HT-29 (cell line): ENCODE data around the gene WDR90. TPM values are rescaled to one million over a fixed set of nuclear protein-coding genes. Genes with fewer than 3 reads are reported as not detected.

Source experiments
- DNase-seq: peaks from one replicate; pipeline ENCODE4 v3.0.0-alpha.2; 2015; ENCODE audit warnings: low spot score
- total RNA-seq: library from RNA; depleted of rRNA; stranded (reverse); fragments of >200 nt; shearing (Covaris generic); gene quantifications from 2 replicates; pipeline ENCODE4 v1.2.3, GENCODE V29; 2014

WDR90 gene
- total RNA-seq, 1 experiment from 2014 or later = 162 TPM

- no peak for DNase-seq
These were observed 9.8 kb downstream of the WDR90 start for GRCh38 chr16:658679-659571.

GRCh38 chr16:659618-660017, 10.5 kb downstream of the WDR90 start:
- no peak for DNase-seq

GRCh38 chr16:660132-660458, 10.9 kb downstream of the WDR90 start:
- no peak for DNase-seq

GRCh38 chr16:660459-661183, 11.5 kb downstream of the WDR90 start:
- peak; percentile 91 for DNase-seq

GRCh38 chr16:661184-661821, 12.1 kb downstream of the WDR90 start:
- no peak for DNase-seq

GRCh38 chr16:662095-662494, 12.9 kb downstream of the WDR90 start:
- no peak for DNase-seq

GRCh38 chr16:662597-662996, 13.4 kb downstream of the WDR90 start:
- no peak for DNase-seq

- DNase-seq = no peak
These were observed 17.4 kb downstream of the WDR90 start for GRCh38 chr16:666572-666971.

GRCh38 chr16:667113-667779, 18.1 kb downstream of the WDR90 start:
- DNase-seq = no peak

GRCh38 chr16:667780-668518, 18.8 kb downstream of the WDR90 start, which contains the start of gene RHOT2:
RHOT2 (plus strand) TSS chr16:668132; CDS start chr16:668200, 68 bp downstream.
- DNase-seq = peak; percentile 95

GRCh38 chr16:668519-669171, 19.5 kb downstream of the WDR90 start:
- DNase-seq = peak; percentile 9

- DNase-seq = no peak
These were observed 20.5 kb downstream of the WDR90 start for GRCh38 chr16:669666-670065.

GRCh38 chr16:670485-671352, 21.6 kb downstream of the WDR90 start:
- no peak for DNase-seq

- DNase-seq = no peak
These were observed 22.4 kb downstream of the WDR90 start for GRCh38 chr16:671353-672131.

GRCh38 chr16:672371-672770, 23.2 kb downstream of the WDR90 start:
- no peak for DNase-seq

GRCh38 chr16:672851-673250, 23.7 kb downstream of the WDR90 start:
- no peak for DNase-seq

GRCh38 chr16:673399-673991, 24.3 kb downstream of the WDR90 start:
- DNase-seq = no peak

GRCh38 chr16:674214-674881, 25.2 kb downstream of the WDR90 start:
- DNase-seq = no peak
